Inflammatory macrophage treated with lipopolysaccharide for 1 hour (primary cell): Measurements from ENCODE around the gene IL34.
"Not testable (repeated sequence)": the region's sequence is repeated elsewhere in the genome, so short reads cannot be mapped to it uniquely, and the experiment has no call there.

Experiments used
- DNase-seq, 2 donors: peaks; one replicate each; pipeline ENCODE4 v3.0.0-alpha.2; 2020 to 2022

The IL34 gene

DNA sequence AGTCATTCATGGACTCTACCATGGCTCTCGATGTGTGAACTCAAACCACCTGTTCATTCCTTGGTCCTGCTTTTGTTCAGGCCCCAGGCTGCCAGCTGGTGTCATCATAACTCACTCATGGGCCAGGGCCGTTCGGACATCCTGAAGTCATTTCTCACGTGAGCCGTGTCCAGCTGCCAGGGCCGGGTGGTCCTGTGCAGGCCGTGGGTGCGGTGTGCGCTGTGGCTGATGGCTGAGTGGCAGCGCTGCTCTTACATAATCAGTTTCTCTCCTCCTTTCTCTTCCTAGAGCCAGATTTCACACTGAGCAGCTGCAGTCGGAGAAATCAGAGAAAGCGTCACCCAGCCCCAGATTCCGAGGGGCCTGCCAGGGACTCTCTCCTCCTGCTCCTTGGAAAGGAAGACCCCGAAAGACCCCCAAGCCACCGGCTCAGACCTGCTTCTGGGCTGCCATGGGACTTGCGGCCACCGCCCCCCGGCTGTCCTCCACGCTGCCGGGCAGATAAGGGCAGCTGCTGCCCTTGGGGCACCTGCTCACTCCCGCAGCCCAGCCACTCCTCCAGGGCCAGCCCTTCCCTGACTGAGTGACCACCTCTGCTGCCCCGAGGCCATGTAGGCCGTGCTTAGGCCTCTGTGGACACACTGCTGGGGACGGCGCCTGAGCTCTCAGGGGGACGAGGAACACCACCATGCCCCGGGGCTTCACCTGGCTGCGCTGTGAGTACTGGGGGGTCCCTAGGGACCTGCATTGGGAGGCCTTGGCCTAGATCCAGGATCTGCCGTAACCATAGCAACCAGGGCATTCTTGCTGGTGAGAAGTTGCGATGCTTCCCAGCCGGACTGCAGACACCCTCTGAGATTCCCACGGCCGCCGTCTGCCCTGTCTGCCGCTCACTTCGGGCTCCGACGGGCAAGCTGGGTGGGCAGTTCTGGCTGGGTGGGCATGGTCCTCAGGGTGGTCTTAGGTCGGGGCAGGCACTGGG lies at the start of gene IL34:
TSS of gene IL34 (plus strand) at position 300 of the 982 bp plus-strand sequence. CDS start at position 689, 389 bp downstream.
- no peak for DNase-seq

DNA sequence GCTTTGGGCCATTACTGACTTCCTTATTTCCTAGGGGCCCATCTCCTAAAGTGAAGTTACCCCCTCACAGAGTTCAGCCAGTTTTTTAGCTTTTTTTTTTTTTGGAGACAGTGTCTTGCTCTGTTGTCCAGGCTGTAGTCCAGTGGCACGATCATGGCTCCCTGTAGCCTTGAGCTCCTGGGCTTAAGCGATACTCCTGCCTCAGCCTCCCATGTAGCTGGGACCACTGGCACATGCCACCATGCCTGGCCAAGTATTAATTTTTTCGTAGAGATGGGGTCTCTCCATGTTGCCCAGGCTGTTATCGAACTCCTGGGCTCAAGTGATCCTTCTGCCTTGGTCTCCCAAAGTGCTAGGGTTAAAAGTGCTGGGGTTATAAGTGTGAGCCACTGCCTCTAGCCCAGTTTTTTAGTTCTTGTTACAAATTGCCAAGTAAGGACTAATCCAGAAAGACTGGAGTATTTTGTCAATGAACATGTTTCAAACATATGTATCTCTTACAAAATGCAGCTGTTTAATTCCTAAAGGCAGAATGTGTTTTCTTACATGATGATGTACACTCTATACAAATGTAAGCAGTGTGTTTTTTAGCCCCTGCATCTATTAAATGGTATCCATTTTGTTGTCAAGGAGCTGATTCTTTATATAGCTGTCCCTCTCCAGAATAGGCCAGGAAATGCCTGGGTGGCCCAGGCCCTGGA lies 49.1 kb upstream of the IL34 start:
- no peak for DNase-seq

DNA sequence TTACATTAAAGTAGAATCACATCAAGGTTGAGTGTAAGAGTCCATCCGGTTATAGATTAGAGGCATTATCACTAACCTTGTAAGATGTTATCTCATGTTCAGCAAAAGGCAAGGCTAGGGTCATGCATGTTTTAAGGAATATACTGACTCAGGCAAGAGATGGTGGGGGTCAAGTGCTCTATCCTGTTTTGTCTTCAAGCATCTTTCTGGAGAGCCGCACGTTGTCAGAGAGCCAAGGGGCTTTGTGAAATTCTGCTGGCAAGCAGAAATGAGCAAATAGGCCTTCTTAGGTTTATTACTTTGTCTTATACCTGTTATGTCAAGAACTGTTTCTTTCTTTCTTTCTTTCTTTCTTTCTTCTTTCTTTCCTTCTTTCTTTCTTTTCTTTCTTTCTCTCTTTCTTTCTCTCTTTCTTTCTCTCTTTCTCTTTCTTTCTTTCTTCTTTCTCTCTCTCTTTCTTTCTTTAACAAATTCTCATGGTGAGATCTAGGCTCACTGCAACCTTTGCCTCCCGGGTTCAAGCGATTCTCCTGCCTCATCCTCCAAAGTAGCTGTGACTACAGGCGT lies 47.3 kb upstream of the IL34 start:
- DNase-seq: no peak

DNA sequence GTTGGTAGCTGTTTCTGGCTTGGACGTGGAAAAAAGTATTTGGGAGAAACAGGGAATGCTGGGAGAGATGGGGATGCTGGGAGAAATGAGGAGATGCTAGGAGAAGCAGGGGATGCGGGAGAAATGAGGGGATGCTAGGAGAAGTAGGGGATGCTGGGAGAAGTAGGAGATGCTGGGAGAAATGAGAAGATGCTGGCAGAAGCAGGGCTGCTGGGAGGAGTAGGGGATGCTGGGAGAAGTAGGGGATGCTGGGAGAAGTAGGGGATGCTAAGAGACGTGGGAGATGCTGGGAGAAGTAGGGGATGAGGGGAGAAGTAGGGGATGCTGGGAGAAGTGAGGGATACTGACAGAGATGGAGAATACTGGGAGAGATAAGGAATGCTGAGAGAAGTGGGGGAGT lies 45.6 kb upstream of the IL34 start:
- DNase-seq: no peak

DNA sequence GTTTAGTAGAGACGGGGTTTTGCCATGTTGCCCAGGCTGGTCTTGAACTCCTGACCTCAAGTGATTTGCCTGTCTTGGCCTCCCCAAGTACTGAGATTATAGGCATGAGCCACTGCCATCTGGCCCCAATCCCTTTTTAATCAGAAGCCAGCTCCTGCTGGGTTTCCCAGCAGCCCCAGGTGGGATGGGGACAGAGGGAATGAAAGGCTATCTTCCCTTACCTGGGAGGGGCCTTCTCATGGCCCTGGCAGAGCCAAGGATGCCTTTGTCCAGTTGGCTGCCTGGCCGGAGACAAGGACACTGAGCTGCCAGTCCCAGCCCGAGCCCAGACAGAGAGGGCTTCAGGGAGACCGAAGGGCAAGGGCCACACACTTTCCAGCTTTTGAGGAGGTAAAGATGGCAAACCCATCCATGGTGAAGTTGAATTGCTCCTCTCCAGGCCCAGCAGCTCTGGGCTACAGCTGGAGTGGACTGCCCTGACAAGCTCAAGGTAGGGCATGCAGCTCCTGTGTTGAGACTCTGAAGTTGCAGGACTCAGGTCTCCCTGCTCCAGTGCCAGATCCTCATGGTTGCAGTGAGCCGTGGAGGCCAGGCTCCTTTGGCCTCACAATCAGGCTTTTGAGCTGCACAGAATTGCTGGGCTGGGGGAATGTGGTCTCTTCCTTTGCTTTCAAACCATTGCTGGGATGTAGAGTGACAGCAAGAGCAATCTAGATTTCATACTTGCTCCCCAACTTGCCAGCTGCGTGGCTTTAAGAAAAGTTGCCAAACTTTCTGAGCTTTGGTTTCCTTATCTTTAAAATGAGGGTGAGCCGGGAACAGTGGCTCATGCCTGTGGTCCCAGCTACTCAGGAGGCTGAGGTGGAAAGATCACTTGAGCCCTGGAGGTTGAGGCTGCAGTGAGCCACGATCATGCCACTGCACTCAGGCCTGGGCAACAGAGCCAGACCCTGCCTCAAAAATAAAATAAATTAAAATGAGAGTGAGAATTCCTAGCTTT lies 44.5 kb upstream of the IL34 start:
- no peak for DNase-seq

DNA sequence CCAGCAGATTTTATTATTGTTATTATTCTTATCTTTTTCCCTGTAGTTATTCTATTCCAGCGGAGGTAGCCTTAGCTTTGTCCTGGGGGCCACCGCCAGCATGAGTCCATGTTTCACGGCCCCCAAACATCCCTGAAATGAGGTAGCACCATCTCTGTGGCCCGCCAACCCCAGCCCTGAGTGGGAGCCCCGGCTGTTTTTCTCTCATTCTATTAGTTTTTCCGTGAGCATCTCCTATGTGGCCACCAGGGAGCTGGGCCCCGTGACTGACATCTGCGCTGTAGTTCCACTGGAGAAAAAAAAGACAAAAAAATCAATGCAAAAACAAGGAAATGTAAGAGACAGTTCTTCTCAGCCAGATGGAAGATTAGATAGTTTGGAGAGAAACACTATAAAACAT lies 43.5 kb upstream of the IL34 start:
- DNase-seq: no peak

DNA sequence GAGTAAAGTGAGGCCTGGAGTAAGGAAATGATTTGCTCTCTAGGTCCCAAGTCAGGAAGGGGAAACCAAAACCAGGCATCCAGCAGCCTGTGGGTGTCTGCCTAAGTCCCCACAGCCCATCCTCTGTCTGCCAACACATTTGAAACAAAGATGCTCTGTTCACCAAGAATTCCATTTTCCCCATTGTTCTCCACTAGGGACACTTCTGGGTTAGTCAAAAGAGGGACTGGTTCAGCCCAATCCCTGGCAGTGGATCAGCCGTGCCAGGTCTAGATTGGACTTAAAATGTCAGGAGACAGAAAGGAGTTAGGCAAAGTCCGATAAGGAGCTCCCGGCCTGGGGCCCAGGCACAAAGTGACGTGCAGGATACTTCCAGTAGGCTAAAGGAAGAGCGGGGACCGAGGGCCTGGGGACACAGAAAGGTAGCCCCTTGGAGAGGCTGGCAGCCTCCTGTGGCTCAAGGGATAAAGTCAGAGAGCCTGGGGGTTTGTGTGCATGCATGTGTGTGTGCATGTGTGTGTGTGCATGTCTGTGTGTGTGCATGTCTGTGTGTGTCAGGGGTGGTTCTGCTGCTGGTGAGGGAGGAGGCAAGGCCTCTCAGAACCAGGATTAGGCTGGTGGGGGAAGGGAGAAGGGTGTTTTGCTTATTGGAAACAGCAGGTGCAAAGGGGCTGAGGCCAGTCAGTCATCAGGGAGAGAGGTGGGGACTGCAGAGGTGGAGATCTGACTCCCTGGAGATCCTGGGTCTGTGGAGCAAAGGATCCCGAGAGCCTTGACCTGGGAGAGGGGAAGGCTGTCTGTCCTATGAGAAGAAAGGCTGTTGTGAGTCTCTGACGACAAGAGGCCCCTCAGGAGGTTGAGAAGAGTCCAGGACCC lies 41.7 kb upstream of the IL34 start:
- DNase-seq: no peak

DNA sequence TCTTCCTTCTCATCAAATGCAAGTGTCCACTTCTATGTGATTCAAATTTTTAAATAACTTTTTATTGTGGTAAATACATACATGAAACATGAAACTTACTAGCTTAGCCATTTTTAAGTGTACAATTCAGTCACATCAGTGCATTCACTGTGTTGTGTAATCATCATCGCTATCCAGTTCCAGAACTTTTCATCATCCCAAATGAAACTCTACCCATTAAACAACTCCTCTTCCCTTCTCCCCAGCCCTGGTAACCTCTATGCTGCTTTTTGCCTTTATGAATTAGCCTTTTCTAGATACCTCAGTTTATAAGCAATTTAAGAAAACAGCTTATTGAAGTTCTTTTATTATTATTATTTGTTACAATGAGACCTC lies 41.1 kb upstream of the IL34 start:
- DNase-seq: no peak

DNA sequence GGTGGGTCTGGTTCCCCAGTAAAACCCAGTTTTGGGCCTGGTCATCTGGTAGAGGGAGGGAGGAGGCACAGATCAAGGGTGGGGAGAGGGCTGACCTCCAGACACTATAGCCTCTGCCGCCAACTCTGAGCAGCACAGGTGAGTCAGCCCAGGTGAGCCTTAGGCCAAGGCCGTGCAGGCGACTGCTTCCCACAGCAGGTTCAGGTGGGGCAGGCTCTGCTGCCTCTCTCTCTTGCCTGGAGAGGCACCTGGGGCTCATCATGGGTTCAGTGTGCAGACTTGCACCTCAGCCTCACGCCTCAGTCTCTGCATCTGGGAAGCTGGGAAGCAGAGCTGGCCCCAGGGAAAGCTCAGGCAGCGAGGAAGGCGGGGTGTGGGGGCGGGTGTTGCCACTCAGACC lies 37.8 kb upstream of the IL34 start:
- no peak for DNase-seq

DNA sequence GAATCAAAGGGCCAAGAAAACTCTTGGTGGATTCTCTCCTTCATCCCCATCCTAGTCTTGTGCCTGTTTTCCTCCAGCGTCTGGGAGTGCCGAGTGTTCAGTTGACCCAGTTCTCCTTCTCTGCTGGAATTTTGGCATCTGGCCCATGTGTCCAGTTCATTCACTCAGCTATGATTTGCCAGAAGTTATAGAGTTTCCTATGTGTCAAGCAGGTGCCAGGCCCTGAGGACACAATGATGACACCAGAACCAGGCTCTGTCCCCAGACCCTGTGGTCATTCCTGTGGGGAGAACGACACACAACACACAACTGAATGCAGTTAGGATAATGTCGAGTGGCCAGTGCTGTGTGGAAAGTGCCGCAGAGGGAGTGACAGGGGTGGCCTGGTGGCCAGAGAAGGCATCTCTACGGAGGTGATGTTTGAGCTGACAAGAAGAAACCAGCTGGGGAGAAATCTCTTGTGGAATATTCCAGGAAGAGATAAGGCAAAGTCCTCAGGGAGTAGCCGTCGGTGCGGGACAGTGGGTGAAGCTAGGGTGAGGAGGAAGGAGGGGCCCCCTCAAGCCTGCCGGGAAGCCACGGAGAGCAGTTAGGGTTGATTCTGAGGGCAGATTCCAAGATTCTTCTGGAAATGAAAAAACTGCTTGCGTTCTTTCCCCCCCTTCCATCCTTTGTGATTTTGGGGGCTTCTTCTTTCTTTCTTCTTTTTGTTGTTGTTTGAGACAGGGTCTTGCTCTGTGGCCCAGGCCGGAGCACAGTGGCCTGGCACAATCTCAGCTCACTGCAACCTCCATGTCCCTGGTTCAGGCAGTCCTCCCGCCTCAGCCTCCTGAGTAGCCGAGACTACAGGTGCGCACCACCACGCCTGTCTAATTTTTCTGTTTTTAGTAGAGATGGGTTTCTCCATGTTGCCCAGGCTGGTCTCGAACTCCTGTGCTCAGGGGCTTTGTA lies 35.8 kb upstream of the IL34 start:
- no peak for DNase-seq

DNA sequence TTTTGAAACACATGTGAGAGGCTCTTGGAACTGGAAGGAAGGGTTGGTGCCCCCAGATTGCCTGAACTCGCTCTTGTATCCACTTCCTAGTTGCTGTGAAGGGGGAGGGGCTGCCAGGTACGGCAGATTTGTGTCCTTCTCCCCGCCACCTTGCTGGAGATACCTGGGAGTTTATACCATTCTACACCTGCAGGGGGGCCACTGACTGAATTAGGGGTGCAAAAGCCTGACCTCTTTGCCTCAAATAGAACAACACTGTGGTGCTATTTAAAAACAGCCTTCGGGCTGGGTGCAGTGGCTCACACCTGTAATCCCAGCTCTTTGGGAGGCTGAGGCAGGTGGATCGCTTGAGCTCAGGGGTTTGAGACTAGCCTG lies 35.1 kb upstream of the IL34 start:
- DNase-seq: no peak

DNA sequence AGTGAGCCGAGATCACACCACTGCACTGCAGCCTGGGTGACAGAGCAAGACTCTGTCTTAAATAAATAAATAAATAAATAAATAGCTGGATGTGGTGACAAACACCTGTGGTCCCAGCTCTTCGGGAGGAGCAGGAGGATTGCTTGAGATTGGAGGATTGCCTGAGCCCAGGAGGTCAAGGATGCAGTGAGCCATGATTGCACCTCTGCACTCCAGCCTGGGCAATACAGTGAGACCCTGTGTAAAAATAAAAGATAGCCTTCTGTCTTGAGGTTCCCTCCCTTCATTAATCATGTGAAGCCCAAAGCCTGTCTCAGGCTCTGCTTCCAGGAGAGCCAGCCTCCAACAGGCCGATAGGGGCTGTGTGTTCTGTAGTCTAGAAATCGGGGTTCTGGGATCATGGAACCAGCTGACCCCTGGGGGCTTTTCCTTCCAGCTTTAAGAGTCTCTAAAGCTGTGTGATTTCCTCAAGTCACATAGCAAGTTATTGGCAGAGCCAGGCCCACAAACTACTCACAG lies 34.5 kb upstream of the IL34 start:
- DNase-seq: no peak

DNA sequence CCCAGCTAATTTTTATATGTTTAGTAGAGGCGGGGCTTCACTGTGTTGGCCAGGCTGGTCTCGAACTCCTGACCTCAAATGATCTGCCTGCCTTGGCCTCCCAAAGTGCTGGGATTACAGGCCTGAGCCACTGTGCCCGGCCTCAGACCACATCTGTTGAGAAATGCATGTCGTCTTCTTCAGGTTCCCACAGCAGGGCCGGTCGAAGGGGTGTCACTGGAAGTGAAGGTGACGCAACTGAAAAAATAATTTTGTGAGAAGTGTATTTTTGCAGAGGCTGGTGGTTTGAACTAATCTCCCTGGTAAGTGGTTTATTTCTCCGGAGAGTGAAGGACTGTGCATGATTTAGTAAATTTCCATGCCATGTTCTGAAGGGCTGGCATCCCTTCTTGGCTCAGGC lies 33.4 kb upstream of the IL34 start:
- DNase-seq: no peak

DNA sequence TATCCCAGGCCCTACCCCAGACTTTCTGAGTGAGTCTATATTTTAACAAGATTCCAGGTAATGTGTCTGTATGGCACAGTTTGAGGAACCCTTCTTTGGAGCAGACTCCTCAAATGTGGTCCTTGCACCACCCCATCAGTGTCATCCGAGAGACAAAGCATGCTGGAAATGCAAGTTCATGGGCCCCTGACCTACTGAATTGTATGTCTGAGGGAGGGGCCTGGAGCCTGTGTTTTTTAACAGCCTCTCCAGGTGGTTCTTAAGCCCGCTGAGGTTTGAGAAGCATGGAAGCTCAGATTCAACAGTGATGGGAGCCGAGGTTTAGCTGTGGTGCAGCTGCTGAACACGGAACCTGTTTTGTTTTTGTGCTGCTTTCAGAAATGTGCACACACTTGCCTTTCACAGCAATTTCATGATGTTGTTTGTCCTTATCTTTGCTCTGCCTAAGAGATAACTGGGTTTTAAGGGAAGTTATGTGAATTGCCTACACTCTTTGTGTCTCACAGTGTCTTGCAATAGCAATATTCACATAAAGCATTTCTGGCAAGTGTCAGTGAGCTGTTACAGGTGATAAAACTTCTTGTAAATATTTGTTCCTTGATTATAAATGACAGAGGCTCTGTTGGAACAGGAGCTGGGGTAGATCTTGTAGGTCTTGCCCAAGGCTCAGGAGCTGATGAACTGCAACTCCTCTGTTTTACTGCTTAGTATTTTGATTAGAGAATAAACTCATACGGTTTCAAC lies 32.0 kb upstream of the IL34 start:
- DNase-seq: no peak

DNA sequence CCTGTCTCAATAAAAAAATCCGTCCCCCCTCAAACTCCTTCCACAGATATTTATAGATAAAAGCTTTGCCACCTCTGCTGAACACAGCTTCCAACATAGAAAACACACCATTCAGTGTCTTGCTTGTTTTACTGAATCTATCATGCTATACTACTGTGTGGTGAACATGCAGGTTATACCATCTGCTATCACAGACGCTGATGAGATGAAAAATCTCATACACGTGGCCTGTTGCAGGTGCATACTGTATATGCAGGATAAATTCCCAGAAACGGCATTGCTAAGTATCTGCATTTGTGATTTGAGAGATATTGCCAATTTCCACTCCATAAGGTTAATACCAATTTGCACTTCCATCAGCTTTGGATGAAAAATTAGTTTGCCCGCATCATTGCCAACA lies 30.4 kb upstream of the IL34 start:
- DNase-seq: no peak

DNA sequence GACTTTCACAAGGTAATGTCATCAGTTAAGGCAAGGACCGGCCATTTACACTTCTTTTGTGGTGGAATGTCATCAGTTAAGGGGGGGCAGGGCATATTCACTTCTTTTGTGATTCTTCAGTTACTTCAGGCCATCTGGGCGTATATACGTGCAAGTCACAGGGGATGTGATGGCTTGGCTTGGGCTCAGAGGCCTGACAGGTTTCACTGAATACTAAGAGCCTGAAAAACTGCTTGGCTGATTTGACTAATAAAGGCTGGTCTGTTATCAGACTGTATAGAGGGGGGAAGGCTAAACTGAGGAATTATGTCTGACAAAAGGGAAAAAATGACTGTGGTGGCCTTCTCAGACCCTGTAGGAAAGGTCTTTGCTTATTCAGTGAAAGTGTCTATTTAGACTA lies 24.5 kb upstream of the IL34 start:
- not testable (repeated sequence) for DNase-seq

DNA sequence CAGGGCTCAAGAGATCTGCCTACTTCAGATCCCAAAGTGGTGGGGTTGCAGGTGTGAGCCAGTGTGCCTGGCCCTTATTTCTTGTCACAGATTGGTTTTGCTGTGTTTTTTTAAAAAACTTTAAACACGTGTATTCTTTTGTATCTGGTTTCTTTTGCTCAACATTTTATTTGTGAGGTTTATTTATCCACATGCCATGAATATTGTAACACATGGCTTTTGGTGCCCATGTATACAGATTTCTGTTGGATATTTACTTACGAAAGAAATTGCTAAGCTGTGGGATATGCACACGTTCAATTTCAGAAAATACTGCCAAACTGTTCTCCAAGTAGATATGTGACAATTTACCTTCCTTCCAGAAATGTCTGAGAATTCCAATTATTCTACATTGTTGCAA lies 18.7 kb upstream of the IL34 start:
- DNase-seq: no peak

DNA sequence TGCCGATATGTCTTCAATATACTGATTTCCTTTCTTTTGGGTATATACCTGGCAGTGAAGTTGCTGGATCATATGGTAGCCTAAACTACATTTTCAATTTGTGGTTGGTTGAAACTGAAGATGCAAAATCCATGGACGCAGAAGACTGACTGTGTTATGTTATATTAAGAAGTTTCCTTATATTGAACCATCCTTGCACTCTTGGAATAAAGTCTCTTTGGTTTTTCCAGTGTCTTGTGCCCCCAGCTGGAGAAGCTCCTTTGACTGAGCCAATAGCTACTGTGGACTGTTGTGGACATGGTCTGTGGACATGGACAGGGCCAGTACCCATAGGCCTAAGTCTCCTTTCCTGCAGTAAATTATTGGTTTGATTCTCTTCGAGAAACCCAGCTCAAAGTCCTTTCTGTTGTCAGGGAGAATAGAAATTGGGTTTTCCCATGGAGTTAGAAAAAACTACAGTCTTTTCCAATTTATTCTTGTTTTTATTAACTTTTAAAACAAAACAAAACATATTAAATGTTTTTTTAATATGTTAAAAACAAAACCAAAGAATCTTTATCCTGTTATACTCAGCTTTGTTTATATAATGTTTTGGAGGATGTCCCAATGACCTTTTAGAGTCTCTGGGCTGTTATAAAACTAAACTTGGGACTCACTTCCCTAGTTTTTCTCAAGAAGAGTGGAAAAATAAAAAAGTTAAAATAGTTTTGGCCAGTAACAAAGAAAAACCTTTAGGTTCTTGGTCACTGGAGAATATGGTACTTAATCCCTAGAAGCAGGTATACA lies 15.2 kb upstream of the IL34 start:
- DNase-seq: no peak

DNA sequence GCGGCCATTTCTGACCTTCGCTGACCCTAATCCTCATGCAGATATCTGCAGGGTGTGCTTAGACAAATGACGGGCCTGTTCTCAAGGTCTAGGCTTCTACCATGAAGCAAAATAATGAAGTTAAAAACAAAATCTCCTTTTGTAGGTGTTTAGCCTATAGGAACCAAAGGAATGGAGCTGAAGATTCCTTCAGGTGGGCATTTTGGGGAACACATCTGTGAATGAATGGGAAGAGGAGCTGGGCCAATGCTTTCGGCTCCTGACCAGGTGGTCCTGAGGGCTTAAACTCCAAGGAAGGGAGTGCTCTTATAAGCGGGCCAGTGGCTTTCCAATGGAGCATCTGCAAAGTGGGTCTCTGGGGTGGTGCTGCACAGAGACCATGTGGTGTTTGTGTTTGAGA lies 14.1 kb upstream of the IL34 start:
- DNase-seq: no peak
